Mesenchymal stem cell (in vitro differentiated cells and primary cell): Measurements from ENCODE around the gene HPGDS.
"Not testable (repeated sequence)": the region's sequence is repeated elsewhere in the genome, so short reads cannot be mapped to it uniquely, and the experiment has no call there.

ENCODE experiments used
- DNase-seq: peaks from one replicate; pipeline ENCODE4 v3.0.0-alpha.2; 2013
- H2AFZ ChIP-seq: one replicate; pipeline ENCODE4 v1.6.1; 2013; ENCODE audit warnings: low read depth, mild to moderate bottlenecking, control low read depth, inconsistent platforms, low read length, moderate library complexity
- H2AK5ac ChIP-seq: 2 replicates; pipeline ENCODE4 v1.6.1; 2013; ENCODE audit warnings: low read length, moderate library complexity, mild to moderate bottlenecking, inconsistent platforms; ENCODE audit not compliant: severe bottlenecking
- H2BK120ac ChIP-seq: one replicate; pipeline ENCODE4 v1.6.1; 2013; ENCODE audit warnings: low read depth, mild to moderate bottlenecking, inconsistent platforms, low read length, moderate library complexity
- H2BK12ac ChIP-seq, 2 experiments: one replicate each; pipeline ENCODE4 v1.6.1; 2013; ENCODE audit warnings: inconsistent platforms in 2 of 2, low read length in 2 of 2, mild to moderate bottlenecking in 2 of 2, moderate library complexity in 2 of 2, control low read depth in 1 of 2
- H2BK15ac ChIP-seq: one replicate; pipeline ENCODE4 v1.6.1; 2013; ENCODE audit warnings: mild to moderate bottlenecking, low read depth, inconsistent platforms; ENCODE audit not compliant: poor library complexity, severe bottlenecking
- H2BK5ac ChIP-seq: 2 replicates; pipeline ENCODE4 v1.6.1; 2013; ENCODE audit warnings: low read depth, mild to moderate bottlenecking, low read length, control low read depth, inconsistent platforms; ENCODE audit not compliant: poor library complexity, severe bottlenecking
- H3K14ac ChIP-seq, 2 experiments: one replicate each; pipeline ENCODE4 v1.6.1; 2013; ENCODE audit warnings: inconsistent platforms in 2 of 2, low read length in 2 of 2, control low read depth in 1 of 2, mild to moderate bottlenecking in 1 of 2, moderate library complexity in 1 of 2
- H3K18ac ChIP-seq, 2 experiments: one replicate each; pipeline ENCODE4 v1.6.1; 2013; ENCODE audit warnings: inconsistent platforms in 2 of 2, low read length in 2 of 2, control low read depth in 1 of 2, low read depth in 1 of 2, mild to moderate bottlenecking in 1 of 2
- H3K23ac ChIP-seq, 2 experiments: one replicate each; pipeline ENCODE4 v1.6.1; 2013; ENCODE audit warnings: inconsistent platforms in 2 of 2, low read length in 2 of 2, mild to moderate bottlenecking in 2 of 2, moderate library complexity in 2 of 2, control low read depth in 1 of 2
- H3K27ac ChIP-seq: 2 replicates; pipeline ENCODE4 v1.5.1; 2013; ENCODE audit warnings: mild to moderate bottlenecking, moderate library complexity, low read length, control low read depth, inconsistent platforms; ENCODE audit not compliant: poor library complexity, severe bottlenecking
- H3K27me3 ChIP-seq, 2 experiments: 2 replicates each; pipeline versions ENCODE4 v1.6.1 to v1.7.0; 2013; ENCODE audit warnings: low read length in 2 of 2, mild to moderate bottlenecking in 2 of 2, moderate library complexity in 2 of 2, control low read depth in 1 of 2, inconsistent platforms in 1 of 2; ENCODE audit not compliant: control insufficient read depth in 1 of 2, insufficient read depth in 1 of 2
- H3K36me3 ChIP-seq, 2 experiments: 2 replicates each; pipeline versions ENCODE4 v1.6.1 to v1.7.0; 2013; ENCODE audit warnings: low read length in 2 of 2, control low read depth in 1 of 2, inconsistent platforms in 1 of 2, low read depth in 1 of 2, mild to moderate bottlenecking in 1 of 2; ENCODE audit not compliant: insufficient read depth in 2 of 2, control insufficient read depth in 1 of 2
- H3K4ac ChIP-seq, 2 experiments: one replicate each; pipeline ENCODE4 v1.6.1; 2013; ENCODE audit warnings: inconsistent platforms in 2 of 2, low read length in 2 of 2, mild to moderate bottlenecking in 2 of 2, moderate library complexity in 2 of 2, control low read depth in 1 of 2, low read depth in 1 of 2
- H3K4me1 ChIP-seq: 2 replicates; pipeline ENCODE4 v1.6.1; 2013; ENCODE audit warnings: low read depth, low read length, control low read depth; ENCODE audit not compliant: control insufficient read depth, insufficient read depth
- H3K4me2 ChIP-seq: 2 replicates; pipeline ENCODE4 v1.6.1; 2013; ENCODE audit warnings: low read length, mild to moderate bottlenecking, inconsistent platforms; ENCODE audit not compliant: poor library complexity, severe bottlenecking
- H3K4me3 ChIP-seq, 2 experiments: 2 replicates each; pipeline versions ENCODE4 v1.5.1 to v1.7.0; 2013; ENCODE audit warnings: low read length in 2 of 2, mild to moderate bottlenecking in 2 of 2, control low read depth in 1 of 2, low read depth in 1 of 2; ENCODE audit not compliant: insufficient read depth in 1 of 2
- H3K79me1 ChIP-seq: replicated peaks from 2 replicates; pipeline ENCODE4 v1.6.1; 2013; ENCODE audit warnings: mild to moderate bottlenecking, control low read depth, low read length, inconsistent platforms; ENCODE audit not compliant: poor library complexity, severe bottlenecking
- H3K9ac ChIP-seq: 2 replicates; pipeline ENCODE4 v1.7.0; 2013; ENCODE audit warnings: mild to moderate bottlenecking, low read length, moderate library complexity
- H3K9me3 ChIP-seq: 2 replicates; pipeline ENCODE4 v1.7.0; 2013; ENCODE audit warnings: mild to moderate bottlenecking, low read length; ENCODE audit not compliant: control insufficient read depth
- H4K8ac ChIP-seq: one replicate; pipeline ENCODE4 v1.6.1; 2013; ENCODE audit warnings: inconsistent platforms, mild to moderate bottlenecking, low read length, moderate library complexity
- H4K91ac ChIP-seq: one replicate; pipeline ENCODE4 v1.6.1; 2013; ENCODE audit warnings: mild to moderate bottlenecking, low read length, inconsistent platforms
- WGBS: methylation state at CpG from one replicate; pipeline ENCODE4 v1.1.7; 2013; ENCODE audit warnings: mixed read lengths; 5-methylcytosine and 5-hydroxymethylcytosine counted together

The HPGDS gene

GRCh38 chr4:94339779-94340178 is 2.9 kb downstream of the HPGDS start:
- WGBS, result 96% methylated on average over 8 of the region's 9 CpGs
- H3K9ac ChIP-seq, result no peak overlapping the region

GRCh38 chr4:94338681-94339351 is 3.8 kb downstream of the HPGDS start:
- no peak overlapping the region for H4K91ac ChIP-seq
- H3K9me3 ChIP-seq, result no peaks in the 10 kb centered on the region
- no peaks in the 10 kb centered on the region for H3K36me3 ChIP-seq
- no peak overlapping the region for H2BK15ac ChIP-seq
- no peak overlapping the region for H2AK5ac ChIP-seq
- no peaks in the 10 kb centered on the region for H3K27me3 ChIP-seq
- no peak overlapping the region for H3K23ac ChIP-seq
- H3K18ac ChIP-seq, result no peak overlapping the region
- no peak overlapping the region for H3K4me3 ChIP-seq
- H2BK120ac ChIP-seq, result no peak overlapping the region
- no peak overlapping the region for H4K8ac ChIP-seq
- no peak overlapping the region for H3K9ac ChIP-seq
- 98% methylated on average over 3 of the region's 4 CpGs for WGBS
- H2BK5ac ChIP-seq, result no peak overlapping the region
- no peak overlapping the region for H2BK12ac ChIP-seq
- no peaks in the 10 kb centered on the region for H3K4me1 ChIP-seq
- DNase-seq, result no peak
- H3K4me2 ChIP-seq, result no peak overlapping the region
- H2AFZ ChIP-seq, result no peak overlapping the region
- no peak overlapping the region for H3K27ac ChIP-seq
- no peaks in the 10 kb centered on the region for H3K79me1 ChIP-seq
- no peak overlapping the region for H3K14ac ChIP-seq
- H3K4ac ChIP-seq, result no peak overlapping the region

More at GRCh38 chr4:94339779-94340178, 2.9 kb downstream of the HPGDS start:
- Histone ChIP-seq H2AFZ (no peak overlapping the region), H3K4me2 (no peak overlapping the region), H3K14ac (no peak overlapping the region), H2BK12ac (no peak overlapping the region), H3K4me3 (no peak overlapping the region), H3K9me3 (no peaks in the 10 kb centered on the region), H2BK5ac (no peak overlapping the region), H3K79me1 (no peaks in the 10 kb centered on the region), H3K4me1 (no peaks in the 10 kb centered on the region), H2AK5ac (no peak overlapping the region), H3K4ac (no peak overlapping the region), H2BK15ac (no peak overlapping the region), H4K91ac (no peak overlapping the region), H3K36me3 (no peaks in the 10 kb centered on the region), H3K27ac (no peak overlapping the region), H2BK120ac (no peak overlapping the region), H3K23ac (no peak overlapping the region), H4K8ac (no peak overlapping the region), H3K27me3 (no peaks in the 10 kb centered on the region), H3K18ac (no peak overlapping the region)
- DNase-seq, result no peak

- H2BK12ac ChIP-seq, H3K23ac ChIP-seq, H3K4me2 ChIP-seq, DNase-seq, H2BK5ac ChIP-seq, H2BK120ac ChIP-seq, H2AFZ ChIP-seq, H2AK5ac ChIP-seq, H3K4ac ChIP-seq, H3K36me3 ChIP-seq, H3K79me1 ChIP-seq, H3K4me3 ChIP-seq, H3K14ac ChIP-seq, H4K91ac ChIP-seq, H3K27ac ChIP-seq, H3K18ac ChIP-seq, H4K8ac ChIP-seq, H3K4me1 ChIP-seq, H2BK15ac ChIP-seq, H3K9ac ChIP-seq, H3K9me3 ChIP-seq, H3K27me3 ChIP-seq: not testable (repeated sequence)
- WGBS, result 93% methylated on average over 5 of the region's 5 CpGs
Measured at GRCh38 chr4:94336791-94337190, 5.8 kb downstream of the HPGDS start.

- Histone ChIP-seq H2BK5ac (no peak overlapping the region), H3K18ac (no peak overlapping the region), H4K8ac (no peak overlapping the region), H3K4me3 (no peak overlapping the region), H3K23ac (no peak overlapping the region), H3K27ac (no peak overlapping the region), H3K79me1 (no peaks in the 10 kb centered on the region), H2BK120ac (no peak overlapping the region), H3K9me3 (no peaks in the 10 kb centered on the region), H2BK12ac (no peak overlapping the region), H2BK15ac (no peak overlapping the region), H4K91ac (no peak overlapping the region), H3K4ac (no peak overlapping the region), H3K9ac (no peak overlapping the region), H3K4me2 (no peak overlapping the region), H2AFZ (no peak overlapping the region), H3K4me1 (no peaks in the 10 kb centered on the region), H3K14ac (no peak overlapping the region), H3K27me3 (no peaks in the 10 kb centered on the region), H2AK5ac (no peak overlapping the region), H3K36me3 (no peaks in the 10 kb centered on the region)
- DNase-seq, result no peak
- WGBS, result 100% methylated on average over 1 of the region's 3 CpGs
Measured at GRCh38 chr4:94336303-94336702, 6.3 kb downstream of the HPGDS start.
